Lower leg skin (tissue), 3 donors: ENCODE data around the gene INPP5B.

Experiments used
- CTCF ChIP-seq, 3 donors: fragments of 450-650 bp; IDR thresholded peaks; one replicate each; pipeline ENCODE4 v1.5.1; 2016; ENCODE audit warnings: antibody characterized with exemption in 3 of 3, mild to moderate bottlenecking in 3 of 3, moderate library complexity in 2 of 3
- POLR2A ChIP-seq, 2 donors: fragments of 450-650 bp; IDR thresholded peaks; one replicate each; pipeline ENCODE4 v1.6.1; 2016 to 2017; ENCODE audit warnings: antibody characterized with exemption in 2 of 2, mild to moderate bottlenecking in 1 of 2, moderate library complexity in 1 of 2

GRCh38 chr1:37845049-37845646, 101.7 kb downstream of the INPP5B start:
- TF ChIP-seq CTCF (IDR thresholded peaks at IDR 0.05), result no peak
- TF ChIP-seq POLR2A (IDR thresholded peaks at IDR 0.05), result no peak
